NT2/D1 (cell line): Measurements from ENCODE around the gene TMEM238.

ENCODE experiments used
- DNase-seq: peaks from one replicate; pipeline ENCODE4 v3.0.0-alpha.2; 2011; ENCODE audit warnings: low read depth, low spot score
- H3K27me3 ChIP-seq: 2 replicates; pipeline ENCODE4 v1.6.0; 2011; ENCODE audit warnings: mild to moderate bottlenecking; ENCODE audit not compliant: insufficient read length, insufficient read depth
- H3K36me3 ChIP-seq: 2 replicates; pipeline ENCODE4 v1.6.1; 2011; ENCODE audit warnings: mild to moderate bottlenecking, low read length, mixed read lengths; ENCODE audit not compliant: insufficient read depth, insufficient read length
- H3K4me1 ChIP-seq: 2 replicates; pipeline ENCODE4 v1.5.1; 2011; ENCODE audit not compliant: insufficient read depth, insufficient read length
- H3K4me3 ChIP-seq: 2 replicates; pipeline ENCODE4 v1.5.1; 2011; ENCODE audit warnings: low read depth; ENCODE audit not compliant: insufficient read length
- H3K9ac ChIP-seq: 2 replicates; pipeline ENCODE4 v1.6.0; 2011; ENCODE audit warnings: low read depth; ENCODE audit not compliant: insufficient read length
- H3K9me3 ChIP-seq: 2 replicates; pipeline ENCODE4 v1.5.1; 2011; ENCODE audit warnings: mild to moderate bottlenecking, low read length; ENCODE audit not compliant: insufficient read depth
- SUZ12 ChIP-seq: IDR thresholded peaks from 2 replicates; pipeline ENCODE4 v1.6.1; 2011; ENCODE audit not compliant: insufficient read length, insufficient read depth; ENCODE audit errors: extremely low read depth
- YY1 ChIP-seq: IDR thresholded peaks from 2 replicates; pipeline ENCODE4 v1.6.1; 2011; ENCODE audit not compliant: insufficient read length, insufficient read depth
- ZNF274 ChIP-seq: IDR thresholded peaks from 2 replicates; pipeline ENCODE4 v1.6.1; 2011; ENCODE audit warnings: mild to moderate bottlenecking, low read depth, low read length

Gene TMEM238

DNA sequence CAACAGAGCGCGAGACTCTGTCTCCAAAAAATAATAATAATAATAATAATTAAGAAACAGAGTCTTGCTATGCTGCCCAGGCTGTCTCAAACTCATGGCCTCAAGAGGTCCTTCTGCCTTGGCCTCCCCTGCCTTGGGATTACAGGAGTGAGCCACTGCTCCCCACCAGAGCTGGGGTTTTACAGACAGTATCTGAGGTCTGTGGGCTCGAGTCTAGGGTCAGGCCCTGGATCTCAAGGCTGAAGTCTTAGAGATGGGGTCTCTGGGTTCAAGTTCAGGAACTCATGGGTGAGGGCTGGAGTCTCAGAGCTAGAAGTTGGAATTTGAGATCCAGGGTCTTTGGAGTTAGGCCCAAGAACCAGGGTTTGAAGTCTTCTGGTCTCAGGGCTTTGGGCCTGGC is 17.3 kb downstream of the TMEM238 start:
- peaks cover 7% of the 10 kb centered on the region for H3K4me1 ChIP-seq
- no peaks in the 10 kb centered on the region for H3K9me3 ChIP-seq
- no peak overlapping the region for H3K9ac ChIP-seq
- DNase-seq: no peak
- peaks cover 13% of the 10 kb centered on the region for H3K27me3 ChIP-seq
- H3K36me3 ChIP-seq: peaks cover 24% of the 10 kb centered on the region
- no peak for TF ChIP-seq YY1
- no peak overlapping the region for H3K4me3 ChIP-seq

DNA sequence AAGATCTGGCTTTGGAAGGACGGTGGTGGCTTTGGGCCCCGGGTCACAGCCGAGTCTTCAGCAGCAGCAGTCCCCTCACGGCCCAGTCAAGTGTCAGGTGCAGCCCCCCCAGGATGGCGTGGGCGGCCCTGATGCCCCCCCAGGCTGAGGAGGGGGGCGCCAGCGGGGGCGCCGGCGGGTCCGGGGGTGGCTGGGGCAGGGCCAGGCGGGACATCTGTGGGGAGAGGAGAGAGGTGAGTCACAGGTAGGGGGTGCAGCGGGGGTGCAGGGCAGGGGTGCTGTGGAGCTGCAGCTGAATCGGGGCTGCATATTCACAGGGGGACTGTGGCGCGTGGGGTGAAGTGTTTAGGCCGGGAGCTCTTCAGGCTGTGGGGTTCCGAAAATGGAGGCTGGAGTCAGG is 18.1 kb downstream of the TMEM238 start:
- no peaks in the 10 kb centered on the region for H3K9me3 ChIP-seq
- TF ChIP-seq ZNF274 (no peak), YY1 (no peak), SUZ12 (no peak)
- no peak overlapping the region for H3K9ac ChIP-seq
- H3K4me1 ChIP-seq: peaks cover 7% of the 10 kb centered on the region
- DNase-seq: no peak
- no peak overlapping the region for H3K4me3 ChIP-seq
- H3K36me3 ChIP-seq: peaks cover 24% of the 10 kb centered on the region
- peaks cover 6% of the 10 kb centered on the region for H3K27me3 ChIP-seq

DNA sequence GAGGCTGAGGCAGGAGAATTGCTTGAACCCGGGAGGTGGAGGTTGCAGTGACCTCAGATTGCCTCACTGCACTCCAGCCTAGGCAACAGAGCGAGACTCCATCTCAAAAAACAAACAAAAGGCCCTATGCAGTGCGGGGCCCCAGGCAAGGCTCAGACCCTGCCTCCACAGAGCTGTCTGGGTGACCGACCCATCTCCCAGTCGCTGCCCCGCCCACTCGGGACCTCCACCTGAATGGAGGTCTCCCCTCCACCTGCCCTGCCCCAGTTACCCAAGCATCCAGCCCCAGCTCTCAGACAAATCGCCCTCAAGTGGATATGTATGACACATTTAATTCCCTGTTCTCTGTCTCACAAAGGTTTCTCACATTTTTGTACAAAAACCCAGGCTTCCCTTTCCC is 18.8 kb downstream of the TMEM238 start:
- no peaks in the 10 kb centered on the region for H3K27me3 ChIP-seq
- DNase-seq: no peak
- no peak overlapping the region for H3K9ac ChIP-seq
- H3K4me3 ChIP-seq: no peak overlapping the region
- TF ChIP-seq ZNF274 (no peak), YY1 (no peak), SUZ12 (no peak)
- no peaks in the 10 kb centered on the region for H3K9me3 ChIP-seq
- H3K4me1 ChIP-seq: peaks cover 7% of the 10 kb centered on the region
- H3K36me3 ChIP-seq: peaks cover 24% of the 10 kb centered on the region

GRCh38 chr19:55362990-55363716 is 20.9 kb downstream of the TMEM238 start, which contains the start of gene GARIN5B:
GARIN5B (minus strand) TSS chr19:55363260; CDS start chr19:55363066, 194 bp downstream.
- no peak for DNase-seq
- Histone ChIP-seq H3K9me3 (no peaks in the 10 kb centered on the region), H3K36me3 (peaks cover 21% of the 10 kb centered on the region), H3K27me3 (peaks cover 8% of the 10 kb centered on the region), H3K4me3 (no peak within 1 kb of the TSS), H3K9ac (no peak within 1 kb of the TSS), H3K4me1 (peaks cover 5% of the 10 kb centered on the region)
- TF ChIP-seq SUZ12 (no peak), ZNF274 (no peak), YY1 (no peak)

GRCh38 chr19:55362174-55362989 is 21.7 kb downstream of the TMEM238 start:
- peaks cover 5% of the 10 kb centered on the region for H3K4me1 ChIP-seq
- no peak overlapping the region for H3K9ac ChIP-seq
- no peaks in the 10 kb centered on the region for H3K9me3 ChIP-seq
- H3K36me3 ChIP-seq: peaks cover 16% of the 10 kb centered on the region
- no peak for DNase-seq
- peaks cover 10% of the 10 kb centered on the region for H3K27me3 ChIP-seq
- no peak overlapping the region for H3K4me3 ChIP-seq
- TF ChIP-seq SUZ12: no peak
- TF ChIP-seq YY1: no peak
- no peak for TF ChIP-seq ZNF274

GRCh38 chr19:55360902-55361301 is 23.2 kb downstream of the TMEM238 start:
- peaks cover 20% of the 10 kb centered on the region for H3K27me3 ChIP-seq
- no peak overlapping the region for H3K4me3 ChIP-seq
- no peak overlapping the region for H3K9ac ChIP-seq
- H3K36me3 ChIP-seq: peaks cover 6% of the 10 kb centered on the region
- H3K9me3 ChIP-seq: no peaks in the 10 kb centered on the region
- DNase-seq: no peak
- H3K4me1 ChIP-seq: peaks cover 5% of the 10 kb centered on the region
- TF ChIP-seq YY1: no peak
- TF ChIP-seq ZNF274: no peak
- no peak for TF ChIP-seq SUZ12

GRCh38 chr19:55358943-55359908 is 24.9 kb downstream of the TMEM238 start:
- H3K27me3 ChIP-seq: peaks cover 31% of the 10 kb centered on the region
- no peaks in the 10 kb centered on the region for H3K9me3 ChIP-seq
- TF ChIP-seq ZNF274 (no peak), YY1 (no peak), SUZ12 (no peak)
- DNase-seq: no peak
- no peak overlapping the region for H3K4me3 ChIP-seq
- peaks cover 3% of the 10 kb centered on the region for H3K4me1 ChIP-seq
- no peak overlapping the region for H3K9ac ChIP-seq
- H3K36me3 ChIP-seq: no peaks in the 10 kb centered on the region
